Tibial artery (tissue), 4 donors: ENCODE results near the gene ARHGEF7.

ENCODE experiments used
- DNase-seq, 2 donors: peaks; one replicate each; pipeline ENCODE4 v3.0.0-alpha.2; 2019
- H3K27ac ChIP-seq, 2 donors: fragments of 200-600 bp; sonication (generic) in 1 of 2; 1 replicate in 1 of 2; 2 replicates in 1 of 2; pipeline ENCODE4 v1.5.1; 2018 to 2019; ENCODE audit warnings: mild to moderate bottlenecking in 1 of 2
- H3K27me3 ChIP-seq, 2 donors: fragments of 200-600 bp; sonication (generic) in 1 of 2; one replicate each; pipeline versions ENCODE4 v1.5.1 to v1.6.0; 2016 to 2019
- H3K36me3 ChIP-seq, 3 donors: fragments of 200-600 bp; sonication (generic) in 2 of 3; one replicate each; pipeline ENCODE4 v1.5.1; 2016 to 2019; ENCODE audit warnings: mild to moderate bottlenecking in 2 of 3
- H3K4me1 ChIP-seq, 4 donors: fragments of 200-600 bp; sonication (generic) in 2 of 4; 1 replicate in 3 of 4; 2 replicates in 1 of 4; pipeline ENCODE4 v1.5.1; 2016 to 2019
- H3K4me3 ChIP-seq, 2 donors: fragments of 200-600 bp; sonication (generic) in 1 of 2; 1 replicate in 1 of 2; 2 replicates in 1 of 2; pipeline ENCODE4 v1.5.1; 2018 to 2019; ENCODE audit warnings: mild to moderate bottlenecking in 2 of 2
- H3K9me3 ChIP-seq, 3 donors: fragments of 200-600 bp; sonication (generic) in 1 of 3; one replicate each; pipeline ENCODE4 v1.5.1; 2016 to 2019
- CTCF ChIP-seq, 2 experiments: fragments of 200-600 bp in 1 of 2; fragments of 450-650 bp in 1 of 2; IDR thresholded peaks; one replicate each; pipeline ENCODE4 v1.5.1; 2017 to 2019; ENCODE audit warnings: antibody characterized with exemption in 2 of 2, mild to moderate bottlenecking in 1 of 2, moderate library complexity in 1 of 2
- intact Hi-C: fragments of 100-400 bp; cut with DNase I; formaldehyde crosslinking; loops from one replicate; pipeline ENCODE4 v1.15.0; 2023; ENCODE audit warnings: low total_unique reads

ARHGEF7 gene

DNA sequence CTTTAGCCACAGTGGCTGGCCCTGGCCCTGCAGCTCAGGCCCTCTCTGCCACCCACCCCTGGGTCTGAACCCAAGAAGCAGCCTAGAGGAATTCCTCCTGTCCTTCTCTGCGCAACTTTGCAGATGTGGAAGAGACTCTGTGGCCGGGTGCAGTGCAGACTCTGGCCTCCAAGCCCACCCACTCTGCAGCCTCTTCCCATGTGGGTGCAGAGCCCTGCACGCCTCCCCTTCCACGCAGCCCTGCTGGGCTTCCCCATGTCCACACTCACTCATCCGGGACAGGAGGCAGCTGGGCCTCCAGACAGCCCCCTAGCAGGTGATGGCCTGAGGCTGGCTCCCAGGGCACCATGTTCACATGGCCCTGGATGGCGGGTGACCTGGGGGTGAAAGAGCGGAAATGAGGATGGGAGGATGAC lies 207.8 kb downstream of the ARHGEF7 start:
- TF ChIP-seq CTCF (IDR thresholded peaks at IDR 0.05) = no peak
- Histone ChIP-seq H3K9me3 (no peaks in the 10 kb centered on the region), H3K36me3 (peaks cover 0 to 2% (median 2%) of the 10 kb centered on the region in 3 donors), H3K27ac (no peak overlapping the region), H3K27me3 (no peaks in the 10 kb centered on the region), H3K4me3 (no peak overlapping the region), H3K4me1 (no peaks in the 10 kb centered on the region)
- intact Hi-C loops = no loop called here
- peak; percentile 13 to 57 for DNase-seq

DNA sequence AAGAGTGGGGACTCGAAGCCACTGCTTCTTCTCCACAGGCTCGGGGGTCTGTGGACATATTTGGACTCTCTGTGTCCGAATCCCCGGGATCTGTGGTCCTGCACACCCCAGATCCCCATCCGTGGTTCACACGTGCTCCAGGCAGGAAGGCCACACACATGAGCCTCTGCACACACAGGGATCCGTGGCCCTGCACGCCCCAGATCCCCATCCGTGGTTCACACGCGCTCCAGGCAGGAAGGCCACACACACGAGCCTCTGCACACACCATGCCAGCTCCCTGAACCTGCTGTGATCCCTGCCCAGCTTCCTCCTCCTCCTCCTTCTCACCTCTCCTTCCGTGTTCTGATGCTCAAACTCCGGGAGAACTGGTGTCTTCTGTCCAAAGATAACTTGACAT lies 208.4 kb downstream of the ARHGEF7 start:
- Histone ChIP-seq H3K9me3 (no peaks in the 10 kb centered on the region), H3K27me3 (no peaks in the 10 kb centered on the region), H3K4me3 (no peak overlapping the region), H3K27ac (no peak overlapping the region), H3K4me1 (no peaks in the 10 kb centered on the region), H3K36me3 (peaks cover 0 to 6% (median 6%) of the 10 kb centered on the region in 3 donors)
- peak; percentile 13 to 19 for DNase-seq
- TF ChIP-seq CTCF (IDR thresholded peaks at IDR 0.05) = no peak
- intact Hi-C loops = no loop called here

- no peaks in the 10 kb centered on the region for H3K27me3 ChIP-seq
- no peak for TF ChIP-seq CTCF (IDR thresholded peaks at IDR 0.05)
- H3K27ac ChIP-seq = no peak overlapping the region
- no peaks in the 10 kb centered on the region for H3K4me1 ChIP-seq
- no peak overlapping the region for H3K4me3 ChIP-seq
- intact Hi-C loops = no loop called here
- no peaks in the 10 kb centered on the region for H3K9me3 ChIP-seq
- DNase-seq = peak; percentile 10 to 58
- peaks cover 0 to 7% (median 6%) of the 10 kb centered on the region in 3 donors for H3K36me3 ChIP-seq
Observed at GRCh38 chr13:111323950-111324651, 209.0 kb downstream of the ARHGEF7 start.

DNA sequence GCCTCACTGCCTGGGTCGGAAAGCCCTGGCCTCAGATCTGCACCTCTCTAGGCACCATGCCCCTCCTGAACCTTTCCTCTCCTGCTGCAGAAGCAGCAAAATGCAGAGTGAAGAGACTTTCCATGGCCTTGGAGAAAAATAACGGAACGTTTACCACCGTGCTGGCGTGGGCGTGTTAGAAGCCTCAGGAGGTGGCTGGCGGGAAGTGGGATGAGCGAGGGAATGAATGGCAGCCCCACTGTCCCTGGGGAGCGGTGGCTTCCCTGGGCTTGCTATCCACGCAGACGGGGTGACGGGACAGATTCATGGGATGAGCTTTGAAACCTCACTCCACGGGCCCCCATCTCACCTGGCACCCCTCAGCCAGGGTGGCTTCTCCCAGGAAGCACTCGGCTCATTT lies 209.6 kb downstream of the ARHGEF7 start:
- Histone ChIP-seq H3K36me3 (peaks cover 0 to 7% (median 6%) of the 10 kb centered on the region in 3 donors), H3K9me3 (no peaks in the 10 kb centered on the region), H3K4me1 (no peaks in the 10 kb centered on the region), H3K27ac (no peak overlapping the region), H3K4me3 (no peak overlapping the region), H3K27me3 (no peaks in the 10 kb centered on the region)
- no peak for TF ChIP-seq CTCF (IDR thresholded peaks at IDR 0.05)
- intact Hi-C loops = no loop called here
- DNase-seq = no peak

DNA sequence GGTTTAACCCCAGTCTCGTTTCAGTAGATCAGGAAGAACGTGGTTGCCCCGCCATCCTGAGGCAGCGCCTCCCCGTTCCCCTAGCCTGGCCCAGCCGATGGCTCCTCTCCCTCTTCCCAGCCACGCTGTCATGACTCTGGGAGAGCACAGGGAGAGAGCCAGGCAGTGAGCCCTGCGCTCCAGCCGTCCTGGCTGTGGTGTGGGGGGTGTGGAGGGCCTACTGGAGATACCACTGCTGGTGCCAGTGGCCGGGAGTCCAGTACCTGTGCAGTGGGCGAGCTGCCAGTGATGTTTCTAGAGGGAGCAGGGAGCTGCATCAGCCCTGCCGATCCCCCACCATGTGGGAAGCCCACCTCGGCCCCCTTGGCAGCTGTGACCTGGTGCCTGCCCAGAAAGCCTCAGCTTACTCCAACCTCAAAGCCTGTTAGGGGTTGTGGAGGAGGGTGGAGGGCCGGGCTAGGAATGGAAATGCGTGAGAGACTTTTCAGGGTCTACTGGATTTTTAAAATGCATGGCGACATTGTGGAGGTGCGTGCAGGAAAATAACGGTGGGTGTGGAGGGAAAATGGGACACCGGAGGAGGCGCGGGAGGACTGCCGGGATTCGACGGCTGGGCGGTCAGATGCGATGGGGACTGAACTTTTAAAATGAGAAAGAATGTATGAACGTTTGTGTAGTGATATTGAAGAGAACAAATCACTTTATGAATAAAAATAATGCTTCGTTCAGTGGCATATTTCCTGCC lies 210.2 kb downstream of the ARHGEF7 start:
- intact Hi-C loops = no loop called here
- no peaks in the 10 kb centered on the region for H3K27me3 ChIP-seq
- no peak overlapping the region for H3K4me3 ChIP-seq
- no peak for TF ChIP-seq CTCF (IDR thresholded peaks at IDR 0.05)
- H3K4me1 ChIP-seq = no peaks in the 10 kb centered on the region
- H3K27ac ChIP-seq = no peak overlapping the region
- H3K36me3 ChIP-seq = peaks cover 0 to 7% (median 6%) of the 10 kb centered on the region in 3 donors
- DNase-seq = peak in 1 of 2 donors; percentile 19
- H3K9me3 ChIP-seq = no peaks in the 10 kb centered on the region
